Measurements from ENCODE around the gene MFGE8.

DNA sequence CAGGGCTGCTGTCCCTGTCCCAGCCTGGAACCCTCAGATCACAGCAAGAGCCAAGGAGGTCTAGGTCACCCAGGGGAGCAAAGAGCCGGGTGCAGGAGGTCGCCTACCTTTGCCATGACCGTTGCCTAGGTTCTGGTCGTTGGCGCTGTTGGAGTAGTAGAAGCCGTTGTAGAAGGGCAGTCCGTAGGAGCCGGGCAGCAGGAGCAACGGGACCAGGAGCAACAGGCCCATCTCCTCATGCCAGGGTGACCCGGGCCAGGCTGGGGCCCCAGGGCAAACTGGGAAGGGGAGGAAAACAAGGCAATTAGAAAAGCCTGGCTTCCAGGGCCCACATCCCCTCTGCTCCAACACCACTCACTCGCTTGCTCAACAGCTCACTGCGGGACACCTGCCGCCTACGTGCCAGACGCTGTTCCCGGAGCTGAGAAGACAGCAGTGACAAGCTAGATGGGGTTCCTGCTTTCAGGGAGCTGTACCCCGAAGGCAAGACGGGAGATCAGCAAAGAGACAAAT, 26.1 kb downstream of the MFGE8 start:
- TF ChIP-seq POLR2AphosphoS5 (IDR thresholded peaks at IDR 0.05; ENCODE audit: low read depth, low read length) (no peak), SIN3A (IDR thresholded peaks at IDR 0.05; ENCODE audit: borderline replicate concordance, insufficient read depth, low read length) (no peak), TAF1 (IDR thresholded peaks at IDR 0.05; ENCODE audit: borderline replicate concordance, insufficient read depth, low read length) (no peak), FOXP2 (optimal IDR thresholded peaks at IDR 0.05; ENCODE audit: borderline replicate concordance, extremely low read depth, extremely low read length, insufficient read depth) (no peak)
- TF ChIP-seq, protein P1, sequence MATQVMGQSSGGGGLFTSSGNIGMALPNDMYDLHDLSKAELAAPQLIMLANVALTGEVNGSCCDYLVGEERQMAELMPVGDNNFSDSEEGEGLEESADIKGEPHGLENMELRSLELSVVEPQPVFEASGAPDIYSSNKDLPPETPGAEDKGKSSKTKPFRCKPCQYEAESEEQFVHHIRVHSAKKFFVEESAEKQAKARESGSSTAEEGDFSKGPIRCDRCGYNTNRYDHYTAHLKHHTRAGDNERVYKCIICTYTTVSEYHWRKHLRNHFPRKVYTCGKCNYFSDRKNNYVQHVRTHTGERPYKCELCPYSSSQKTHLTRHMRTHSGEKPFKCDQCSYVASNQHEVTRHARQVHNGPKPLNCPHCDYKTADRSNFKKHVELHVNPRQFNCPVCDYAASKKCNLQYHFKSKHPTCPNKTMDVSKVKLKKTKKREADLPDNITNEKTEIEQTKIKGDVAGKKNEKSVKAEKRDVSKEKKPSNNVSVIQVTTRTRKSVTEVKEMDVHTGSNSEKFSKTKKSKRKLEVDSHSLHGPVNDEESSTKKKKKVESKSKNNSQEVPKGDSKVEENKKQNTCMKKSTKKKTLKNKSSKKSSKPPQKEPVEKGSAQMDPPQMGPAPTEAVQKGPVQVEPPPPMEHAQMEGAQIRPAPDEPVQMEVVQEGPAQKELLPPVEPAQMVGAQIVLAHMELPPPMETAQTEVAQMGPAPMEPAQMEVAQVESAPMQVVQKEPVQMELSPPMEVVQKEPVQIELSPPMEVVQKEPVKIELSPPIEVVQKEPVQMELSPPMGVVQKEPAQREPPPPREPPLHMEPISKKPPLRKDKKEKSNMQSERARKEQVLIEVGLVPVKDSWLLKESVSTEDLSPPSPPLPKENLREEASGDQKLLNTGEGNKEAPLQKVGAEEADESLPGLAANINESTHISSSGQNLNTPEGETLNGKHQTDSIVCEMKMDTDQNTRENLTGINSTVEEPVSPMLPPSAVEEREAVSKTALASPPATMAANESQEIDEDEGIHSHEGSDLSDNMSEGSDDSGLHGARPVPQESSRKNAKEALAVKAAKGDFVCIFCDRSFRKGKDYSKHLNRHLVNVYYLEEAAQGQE (IDR thresholded peaks at IDR 0.05; ENCODE audit: insufficient read depth in 1 of 2, low read depth in 2 of 2, low read length in 2 of 2), result no peak

Data from PFSK-1 (cell line).